GM19452 (cell line): ENCODE measurements around the gene VPS26C.
A peak's percentile ranks its signal among the peaks of the same experiment; 100 is the strongest.
"Not testable (repeated sequence)": the region's sequence is repeated elsewhere in the genome, so short reads cannot be mapped to it uniquely, and the experiment has no call there.

Experiments
- ATAC-seq: cut with Tn5 transposase; IDR thresholded peaks from one replicate; pipeline ENCODE4 v1.9.1; 2021; ENCODE audit not compliant: unreplicated experiment

The VPS26C gene

DNA sequence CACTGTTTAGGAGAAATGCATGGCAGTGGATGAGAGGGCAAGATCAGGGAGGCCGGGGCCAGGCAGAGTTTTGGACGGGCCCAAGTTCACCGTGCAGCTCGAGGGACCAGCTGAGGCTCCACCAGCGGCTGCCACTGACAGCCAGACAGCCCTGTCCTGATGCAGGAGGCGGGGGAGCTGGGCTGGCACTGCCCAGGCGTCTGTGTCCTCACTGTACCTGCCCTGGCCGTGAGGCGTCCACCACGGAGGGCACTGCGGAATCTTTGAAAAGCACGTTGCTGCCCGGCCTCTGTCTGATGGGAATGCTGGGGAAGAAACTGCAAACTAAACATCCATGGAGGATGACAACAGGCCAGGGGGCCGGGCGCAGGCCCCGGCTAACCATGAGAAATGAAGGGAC, 35.5 kb downstream of the VPS26C start:
- no peak for ATAC-seq

DNA sequence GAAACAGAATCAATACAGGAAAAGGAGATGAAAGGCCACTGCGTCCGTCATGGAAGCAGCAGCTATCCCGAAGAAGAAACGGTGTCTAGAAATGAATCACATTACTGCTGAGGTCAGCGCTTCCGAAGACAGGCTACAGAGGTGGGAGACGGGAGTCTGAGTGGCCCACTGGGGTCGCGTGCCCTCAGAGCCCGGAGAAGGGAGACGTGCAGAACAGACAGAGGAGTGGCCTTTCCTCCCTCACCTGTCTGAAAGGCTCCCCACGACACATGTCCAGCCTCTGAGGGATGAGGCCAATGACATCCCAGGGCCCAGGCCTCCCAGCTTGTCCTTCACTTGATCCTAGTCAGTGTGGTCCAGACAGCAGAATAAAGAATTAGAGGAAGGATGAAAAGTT, 35.9 kb downstream of the VPS26C start:
- no peak for ATAC-seq

DNA sequence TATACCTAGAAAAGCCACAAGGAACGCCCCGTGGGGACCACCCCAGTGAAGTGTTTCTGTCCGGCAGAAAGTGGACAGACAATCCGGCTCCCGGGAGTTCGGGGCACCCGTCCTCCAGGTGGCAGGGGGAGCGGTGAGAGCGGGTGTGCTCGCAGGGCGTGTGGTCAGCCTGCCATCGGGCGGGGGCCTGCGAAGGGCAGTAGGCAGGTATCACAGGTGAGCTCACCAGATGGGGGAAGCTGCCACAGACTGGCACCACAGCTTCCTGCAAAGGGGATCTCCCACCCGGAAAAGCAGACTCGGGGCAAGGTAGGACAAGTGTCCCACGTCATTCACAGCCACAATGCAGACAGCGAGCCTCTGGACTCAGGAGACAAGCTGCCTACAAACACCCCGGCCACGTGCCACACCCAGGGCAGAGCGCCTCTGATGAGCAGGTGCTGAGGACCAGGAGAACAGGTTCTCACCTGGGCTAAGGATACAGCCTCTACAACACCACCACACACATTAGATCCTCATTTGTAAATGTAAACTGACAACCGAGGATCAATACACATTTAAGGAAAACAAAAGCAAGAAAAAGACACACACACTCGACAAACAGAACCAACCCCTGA, 36.4 kb downstream of the VPS26C start:
- no peak for ATAC-seq

DNA sequence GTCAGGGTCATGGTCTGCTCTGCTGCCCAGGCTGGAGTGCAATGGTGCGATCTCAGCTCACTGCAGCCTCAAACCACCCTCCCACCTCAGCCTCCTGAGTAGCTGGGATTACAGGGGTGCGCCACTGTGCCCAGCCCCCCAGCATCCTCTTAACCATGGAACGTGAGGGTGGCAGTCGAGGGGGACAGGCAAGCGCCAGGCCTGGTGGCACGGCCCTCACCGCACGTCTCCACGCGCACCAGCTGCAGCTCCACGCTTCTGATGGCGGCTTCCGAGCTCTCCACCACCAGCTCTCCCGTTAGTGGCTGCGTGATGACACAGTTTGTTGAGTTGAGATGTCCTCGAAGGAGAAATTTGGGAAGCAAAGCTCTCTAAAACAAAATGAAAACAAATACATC, 39.1 kb downstream of the VPS26C start:
- no peak for ATAC-seq

DNA sequence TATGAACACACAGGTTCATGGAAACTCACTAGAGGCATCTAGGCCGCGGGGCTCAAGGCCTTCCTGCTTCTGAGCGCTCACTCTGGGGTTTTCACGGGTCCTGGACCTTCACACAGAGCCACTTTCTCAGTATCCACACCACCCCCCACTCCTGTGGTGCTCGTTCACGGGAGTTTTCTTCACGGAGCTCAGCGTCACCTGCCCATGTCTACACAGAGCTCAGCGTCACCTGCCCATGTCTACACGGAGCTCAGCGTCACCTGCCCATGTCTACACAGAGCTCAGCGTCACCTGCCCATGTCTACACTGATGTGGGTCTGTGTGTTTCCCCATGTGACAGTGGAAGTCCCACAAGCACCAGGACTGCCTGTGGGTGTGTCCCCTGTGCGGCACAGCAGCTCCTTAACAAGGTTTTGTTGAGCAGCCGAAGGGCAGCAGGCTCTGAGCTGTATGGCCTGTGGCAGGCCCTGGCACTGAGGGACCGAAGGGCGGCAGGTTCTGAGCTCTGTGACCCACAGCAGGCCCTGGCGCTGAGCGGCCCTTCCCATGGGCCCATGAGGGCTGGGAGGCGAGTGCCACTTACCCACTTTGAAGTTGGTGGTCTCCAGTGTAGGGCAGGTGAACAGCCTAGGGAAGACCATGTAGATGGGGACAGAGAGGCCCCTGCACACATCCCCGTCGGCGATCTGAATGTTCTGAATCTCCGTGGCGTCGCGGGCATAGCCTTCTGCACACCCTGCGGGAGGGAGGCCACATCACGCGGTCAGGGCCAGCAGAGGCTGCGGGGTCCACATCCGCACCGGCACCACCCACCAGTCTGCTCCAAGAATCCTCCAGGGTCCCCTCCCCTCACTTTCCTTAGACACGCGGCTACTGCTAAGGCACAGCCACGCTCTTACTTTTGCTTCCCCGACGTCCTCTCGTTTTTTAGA, 39.8 kb downstream of the VPS26C start:
- ATAC-seq, result no peak

DNA sequence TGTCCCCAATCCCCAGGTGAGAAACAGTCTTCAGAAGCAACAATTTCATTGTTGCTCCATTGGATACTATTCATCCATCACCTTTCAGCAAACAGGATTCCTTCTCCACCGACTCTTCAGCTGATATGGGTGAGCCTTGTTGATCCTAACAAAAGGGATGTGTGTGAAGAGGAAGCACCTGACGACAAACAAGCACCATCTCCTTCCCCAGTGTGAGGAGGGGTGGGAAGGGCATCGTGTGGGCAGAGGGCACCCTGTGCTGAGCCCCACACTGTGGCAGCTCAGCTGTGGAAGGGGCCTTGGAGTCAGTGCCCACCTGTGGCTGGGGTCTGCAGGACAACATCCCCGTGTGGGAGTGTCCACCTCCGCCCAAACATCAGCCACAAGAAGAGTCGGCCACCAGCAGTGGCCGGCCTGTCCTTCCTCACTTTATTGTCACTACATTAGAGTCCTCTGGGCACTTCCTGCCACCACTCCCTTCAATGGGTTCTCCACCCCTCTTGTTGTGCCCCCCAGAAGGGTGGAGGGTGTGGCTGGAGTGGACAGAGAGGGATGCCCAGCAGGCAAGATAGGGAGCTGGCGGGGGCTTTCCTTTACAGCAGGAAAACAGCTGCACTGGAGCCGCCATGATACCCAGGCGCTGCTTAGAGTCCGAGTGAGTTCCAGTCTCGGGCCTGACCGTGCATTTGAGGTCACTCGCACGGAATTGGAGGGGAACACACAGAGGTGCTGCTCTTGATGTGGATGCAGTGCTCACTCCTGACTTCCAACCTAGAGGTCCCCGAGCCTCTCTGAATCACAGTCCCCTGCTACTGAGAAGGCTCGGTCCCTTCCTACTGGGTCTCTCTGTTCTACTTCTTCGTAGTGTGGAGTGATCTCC, 40.9 kb downstream of the VPS26C start:
- no peak for ATAC-seq

DNA sequence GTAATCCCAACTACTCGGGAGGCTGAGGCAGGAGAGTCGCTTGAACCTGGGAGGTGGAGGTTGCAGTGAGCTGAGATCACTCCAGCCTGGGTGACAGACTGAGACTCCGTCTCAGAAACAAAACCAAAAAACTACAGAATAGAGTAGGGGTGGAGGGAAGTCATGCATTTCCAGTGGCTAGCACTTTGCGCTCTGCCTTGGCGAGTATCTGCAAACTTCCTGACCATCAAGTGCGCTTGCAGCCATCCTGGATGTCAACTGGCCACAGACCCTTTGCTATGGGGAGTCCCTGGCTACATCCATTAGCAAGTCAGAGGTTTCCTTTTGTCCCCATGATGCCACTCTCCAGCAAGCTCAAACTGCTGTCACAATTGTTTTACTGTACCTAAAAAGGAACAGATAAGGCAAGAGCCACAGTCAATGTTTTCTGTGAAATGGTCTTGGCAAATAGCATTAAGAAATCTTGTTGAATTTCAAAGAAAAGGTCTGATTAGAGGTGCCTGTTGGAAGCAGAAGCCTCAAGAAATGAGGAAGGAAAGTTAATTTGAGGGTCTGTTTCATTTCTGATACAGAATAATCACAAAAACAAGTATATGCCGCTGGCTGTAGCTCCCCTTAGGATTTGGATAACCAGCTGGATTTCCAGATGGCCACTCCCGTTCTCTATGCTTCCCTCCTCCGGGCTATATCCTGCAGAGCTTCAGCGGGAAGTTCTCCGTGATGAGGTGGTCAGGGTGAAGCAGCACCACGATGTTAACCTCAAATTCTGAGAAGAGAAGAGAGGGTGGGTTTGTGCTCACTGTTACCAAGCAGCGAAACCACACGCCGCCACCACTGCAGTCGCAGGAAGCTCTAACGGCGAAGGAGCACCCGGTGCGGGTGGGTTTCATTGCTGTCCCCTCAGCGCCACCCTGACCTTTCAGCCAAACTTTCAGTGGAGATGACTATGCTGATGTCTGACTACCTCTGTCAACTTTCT, 42.0 kb downstream of the VPS26C start:
- ATAC-seq, result no peak

DNA sequence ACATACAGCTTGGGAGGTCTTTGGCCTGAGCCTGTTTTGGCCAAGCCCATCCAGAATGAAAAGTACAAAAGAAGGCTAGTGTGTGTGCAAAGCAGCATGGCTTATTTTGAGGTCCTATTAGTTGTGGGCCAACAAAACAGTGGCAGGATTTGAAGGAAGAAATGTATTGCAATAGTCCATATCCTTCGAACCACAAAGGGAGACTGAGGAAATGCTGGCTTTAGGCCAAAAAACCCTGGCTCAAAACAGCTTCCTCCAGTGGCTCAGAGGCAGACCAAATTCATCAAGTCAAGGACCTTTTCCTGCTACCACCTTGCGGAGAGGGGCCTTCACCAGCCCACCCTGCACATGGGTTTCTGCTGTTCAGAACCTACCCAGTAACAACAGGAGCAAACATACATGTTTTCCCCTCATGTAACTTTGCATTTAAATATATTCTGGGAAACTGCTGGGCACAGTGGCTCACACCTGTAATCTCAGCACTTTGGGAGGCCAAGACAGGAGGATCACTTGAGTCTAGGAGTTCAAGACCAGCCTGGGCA, 43.3 kb downstream of the VPS26C start:
- no peak for ATAC-seq

DNA sequence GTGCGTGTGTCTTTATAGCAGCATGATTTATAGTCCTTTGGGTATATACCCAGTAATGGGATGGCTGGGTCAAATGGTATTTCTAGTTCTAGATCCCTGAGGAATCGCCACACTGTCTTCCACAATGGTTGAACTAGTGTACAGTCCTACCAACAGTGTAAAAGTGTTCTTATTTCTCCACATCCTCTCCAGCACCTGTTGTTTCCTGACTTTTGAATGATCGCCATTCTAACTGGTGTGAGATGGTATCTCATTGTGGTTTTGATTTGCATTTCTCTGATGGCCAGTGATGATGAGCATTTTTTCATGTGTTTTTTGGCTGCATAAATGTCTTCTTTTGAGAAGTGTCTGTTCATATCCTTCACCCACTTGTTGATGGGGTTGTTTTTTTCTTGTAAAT, 44.9 kb downstream of the VPS26C start:
- not testable (repeated sequence) for ATAC-seq

DNA sequence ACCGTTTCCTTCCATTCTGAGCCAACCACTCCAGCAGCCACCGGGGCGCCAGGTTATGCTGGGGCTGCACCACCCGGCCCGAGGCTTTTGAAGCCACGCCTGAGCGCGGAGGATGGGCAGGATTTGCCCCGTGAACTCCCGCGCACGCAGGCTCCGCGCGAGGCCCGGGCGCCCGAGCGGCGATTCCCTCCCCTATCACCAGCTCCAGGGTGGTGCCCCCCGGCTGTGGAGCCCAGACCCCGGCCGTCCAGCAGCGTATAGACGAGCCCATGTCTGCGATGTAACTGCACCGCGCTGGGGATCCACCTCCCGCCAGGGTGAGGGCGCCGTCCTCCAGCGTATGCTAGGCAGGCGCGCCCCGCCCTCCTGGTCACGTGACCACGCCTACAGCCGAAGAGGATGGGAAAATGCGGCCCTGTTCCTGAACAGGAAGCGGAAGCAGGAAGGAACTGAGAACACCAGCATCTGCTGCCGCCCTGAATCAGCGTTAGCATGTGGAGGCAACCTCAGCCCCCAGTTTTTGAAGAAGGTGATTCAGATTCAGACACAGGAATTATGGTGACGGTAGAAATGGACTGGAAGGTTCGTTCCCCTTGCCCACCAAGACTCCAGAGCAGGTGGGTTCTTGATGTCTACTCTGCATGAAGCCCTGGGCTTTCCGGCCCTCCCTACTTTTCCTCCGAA, 46.0 kb downstream of the VPS26C start:
- ATAC-seq, result peak; percentile 83

DNA sequence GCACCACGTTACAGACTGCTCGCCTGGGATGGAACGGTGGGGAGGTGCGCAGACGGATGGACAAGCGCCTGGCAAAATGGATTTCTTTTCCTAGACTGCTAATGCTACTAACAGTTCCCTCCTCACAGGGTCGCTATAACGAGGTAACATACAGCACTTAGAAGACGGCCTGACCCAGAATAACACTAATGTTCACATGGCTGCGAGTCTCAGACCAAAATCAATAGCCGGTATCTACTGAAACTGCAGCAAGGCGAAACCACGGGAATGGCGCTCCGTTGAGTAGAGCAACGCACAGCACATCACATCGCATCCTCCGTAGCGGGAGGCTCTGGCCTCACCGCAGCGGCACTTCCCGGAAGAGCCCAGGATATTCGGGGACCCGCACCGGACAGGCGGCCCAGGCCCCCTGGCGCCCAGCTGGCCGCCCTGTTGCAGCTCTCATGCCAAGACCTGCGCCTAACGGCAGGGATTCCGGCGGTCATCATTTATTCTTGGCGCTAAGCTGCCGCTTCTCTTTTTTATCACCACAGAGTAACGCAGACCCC, 46.6 kb downstream of the VPS26C start:
- peak; percentile 48 for ATAC-seq

DNA sequence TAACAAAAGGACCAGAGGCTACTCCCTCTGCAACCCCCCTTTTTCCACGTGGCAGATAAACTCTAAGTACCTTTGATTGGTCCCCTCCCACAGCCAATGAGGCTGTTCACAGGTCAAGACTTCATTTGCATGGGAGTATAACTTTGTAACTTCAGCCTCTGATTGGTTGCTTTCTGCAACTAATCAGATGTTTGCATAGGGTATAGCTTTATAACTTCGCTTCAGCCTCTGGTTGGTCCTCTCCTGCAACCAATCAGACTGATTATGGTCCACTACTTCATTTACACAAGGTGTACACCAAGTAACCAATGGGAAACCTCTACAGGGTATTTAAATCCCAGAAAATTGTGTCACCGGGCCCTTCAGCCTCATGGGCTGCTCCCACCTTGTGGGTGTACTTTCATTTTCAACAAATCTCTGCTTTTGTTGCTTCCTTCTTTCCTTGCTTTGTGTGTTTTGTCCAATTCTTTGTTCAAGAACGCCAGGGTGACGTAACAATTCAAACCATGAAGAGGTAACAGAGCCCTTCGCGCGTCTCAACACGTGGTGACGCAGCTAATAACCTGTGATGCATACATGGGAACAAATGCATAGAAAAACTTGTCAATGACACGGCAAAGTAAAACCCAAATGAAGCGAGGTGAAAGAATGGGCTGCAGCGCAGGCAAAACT, 47.2 kb downstream of the VPS26C start:
- no peak for ATAC-seq

DNA sequence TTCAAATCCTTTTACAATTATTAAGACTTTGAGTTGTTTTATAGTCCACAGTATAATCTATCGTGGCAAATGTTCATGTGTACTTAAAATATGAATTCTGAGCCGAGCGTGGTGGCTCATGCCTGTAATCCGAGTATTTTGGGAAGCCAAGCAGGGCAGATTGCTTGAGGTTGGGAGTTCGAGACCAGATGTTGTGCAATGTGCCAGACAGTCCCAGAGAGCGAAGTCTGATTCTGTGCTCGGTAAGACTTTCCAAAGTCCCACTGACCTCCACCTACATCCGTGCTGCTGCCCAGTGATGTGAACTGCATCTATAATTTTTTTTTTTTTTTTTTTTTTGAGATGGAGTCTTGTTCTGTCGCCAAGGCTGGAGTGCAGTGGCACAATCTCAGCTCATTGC, 52.2 kb downstream of the VPS26C start:
- no peak for ATAC-seq

DNA sequence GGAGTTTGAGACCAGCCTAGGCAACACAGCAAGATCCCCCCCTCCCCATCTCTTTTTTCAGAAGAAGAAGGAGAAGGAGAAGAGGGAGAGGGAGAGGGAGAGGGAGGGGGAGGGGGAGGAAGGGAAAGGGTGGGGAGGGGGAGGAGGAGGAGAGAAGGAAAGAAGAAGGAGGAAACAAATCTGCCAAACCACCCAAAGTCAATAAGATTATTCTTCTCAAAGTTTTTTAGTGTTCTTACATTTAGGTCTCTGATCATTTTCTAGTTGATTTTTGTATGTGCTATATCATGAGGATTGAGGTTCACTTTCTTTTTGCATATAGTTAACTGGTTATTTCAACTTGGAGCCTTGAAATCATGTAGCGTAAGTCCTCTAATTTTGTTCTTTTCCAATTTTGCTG, 56.3 kb downstream of the VPS26C start:
- ATAC-seq, result no peak

DNA sequence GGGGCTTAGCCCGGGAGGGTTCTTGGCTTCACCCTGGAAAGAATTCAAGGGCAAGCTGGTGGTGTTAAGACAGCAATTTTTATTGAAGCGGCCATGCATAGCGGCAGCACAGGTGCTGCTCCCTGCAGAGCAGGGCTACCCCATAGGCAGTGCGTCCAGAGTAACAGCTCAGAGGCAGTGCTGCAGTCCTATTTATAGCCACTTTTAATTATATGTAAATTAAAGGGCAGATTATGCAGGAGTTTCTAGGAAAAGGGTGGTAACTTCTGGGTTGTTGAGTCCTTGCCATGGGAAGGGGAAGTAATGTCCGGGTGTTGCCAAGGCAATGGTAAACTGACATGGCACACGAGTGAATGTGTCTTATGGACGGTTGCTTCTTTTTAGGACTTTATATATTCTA, 57.0 kb downstream of the VPS26C start:
- ATAC-seq, result no peak

DNA sequence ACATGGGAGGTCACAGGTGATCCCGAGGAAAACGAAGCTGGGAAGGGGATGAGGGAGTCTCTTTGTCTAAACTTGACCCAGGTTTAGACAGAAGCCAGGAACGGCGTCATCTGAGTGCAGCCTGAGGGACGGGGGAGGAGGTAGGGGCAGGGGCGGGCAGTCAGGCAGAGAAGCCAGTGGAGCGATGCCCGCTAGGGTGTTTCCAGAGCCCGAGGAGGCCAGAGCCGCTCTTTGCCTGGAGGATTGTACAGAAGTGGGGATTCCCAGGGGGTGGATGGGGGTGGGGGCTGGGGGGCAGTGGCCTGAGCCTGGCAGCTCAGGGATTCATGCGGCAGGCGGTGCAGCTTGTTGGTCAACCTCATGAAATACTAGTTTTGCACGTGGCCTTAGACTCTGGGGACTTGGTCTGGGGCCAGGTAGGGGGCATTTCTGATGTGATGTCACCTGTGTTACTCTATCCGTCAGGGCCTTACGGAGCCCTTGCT, 58.4 kb downstream of the VPS26C start:
- ATAC-seq, result peak; percentile 43

DNA sequence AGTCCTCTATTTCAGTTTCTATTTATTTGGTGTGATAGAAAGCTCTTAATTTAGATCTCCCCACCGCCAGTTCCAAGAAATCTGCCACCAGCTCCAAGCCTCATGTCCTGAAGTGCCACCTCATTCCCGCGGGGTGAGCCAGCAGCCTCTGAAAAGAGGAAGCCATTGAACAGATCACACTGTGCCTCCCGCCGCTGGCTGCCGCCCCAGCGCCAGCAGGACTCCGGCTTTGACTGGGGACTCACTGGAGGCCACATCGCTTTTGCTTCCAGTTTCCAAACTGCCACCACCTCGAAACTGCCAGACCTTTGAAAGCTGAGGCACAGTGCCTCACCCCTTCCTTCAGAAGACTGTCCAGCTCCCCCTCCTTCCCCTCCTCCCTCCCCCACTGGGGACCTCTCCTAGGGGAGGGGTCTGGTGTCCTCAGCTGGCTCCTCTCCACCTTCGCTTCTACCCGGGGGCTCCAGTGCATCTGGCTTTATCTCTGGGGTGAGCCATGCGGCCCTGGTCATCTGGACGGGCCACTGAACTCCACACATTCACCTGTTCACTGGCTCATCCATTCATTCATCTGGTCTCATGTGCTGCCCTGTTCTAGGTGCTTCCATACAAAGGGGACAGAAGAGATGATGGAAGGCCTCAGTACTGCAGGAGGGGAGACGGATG, 58.9 kb downstream of the VPS26C start:
- peak; percentile 50 for ATAC-seq

DNA sequence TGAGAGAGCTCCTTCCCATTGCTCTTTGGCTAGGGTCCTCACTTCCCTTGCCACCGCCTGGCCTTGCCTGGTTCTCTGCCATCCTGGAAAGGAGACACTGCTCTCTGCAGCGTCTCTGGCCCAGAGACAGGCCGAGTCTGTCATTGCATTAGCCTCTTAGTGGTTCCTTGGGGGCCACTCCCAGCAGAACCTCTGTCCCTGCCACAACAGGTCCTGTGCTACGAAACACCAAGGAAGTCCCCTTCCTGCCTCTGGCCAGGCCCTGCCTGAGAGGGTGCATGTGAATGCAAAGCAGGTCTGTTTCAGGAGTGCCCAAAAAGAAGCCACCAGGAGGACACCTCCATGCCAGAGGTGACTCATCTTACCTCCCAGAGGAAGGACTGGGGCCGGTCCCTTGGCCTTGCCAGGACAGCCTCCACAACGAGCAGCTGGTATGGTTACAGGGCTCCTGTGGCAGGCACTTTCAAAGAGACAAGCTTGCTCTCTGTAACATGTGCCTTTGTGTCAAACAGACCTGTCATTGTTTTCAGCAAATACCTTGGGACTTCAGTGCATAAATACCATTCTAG, 59.6 kb downstream of the VPS26C start:
- ATAC-seq, result peak; percentile 52
